GM19397 (cell line): ENCODE measurements around the gene ARAP1.

Source experiments
- ATAC-seq: cut with Tn5 transposase; IDR thresholded peaks from one replicate; pipeline ENCODE4 v1.9.1; 2021; ENCODE audit warnings: mild to moderate bottlenecking, moderate library complexity; ENCODE audit not compliant: unreplicated experiment

ARAP1 gene

DNA sequence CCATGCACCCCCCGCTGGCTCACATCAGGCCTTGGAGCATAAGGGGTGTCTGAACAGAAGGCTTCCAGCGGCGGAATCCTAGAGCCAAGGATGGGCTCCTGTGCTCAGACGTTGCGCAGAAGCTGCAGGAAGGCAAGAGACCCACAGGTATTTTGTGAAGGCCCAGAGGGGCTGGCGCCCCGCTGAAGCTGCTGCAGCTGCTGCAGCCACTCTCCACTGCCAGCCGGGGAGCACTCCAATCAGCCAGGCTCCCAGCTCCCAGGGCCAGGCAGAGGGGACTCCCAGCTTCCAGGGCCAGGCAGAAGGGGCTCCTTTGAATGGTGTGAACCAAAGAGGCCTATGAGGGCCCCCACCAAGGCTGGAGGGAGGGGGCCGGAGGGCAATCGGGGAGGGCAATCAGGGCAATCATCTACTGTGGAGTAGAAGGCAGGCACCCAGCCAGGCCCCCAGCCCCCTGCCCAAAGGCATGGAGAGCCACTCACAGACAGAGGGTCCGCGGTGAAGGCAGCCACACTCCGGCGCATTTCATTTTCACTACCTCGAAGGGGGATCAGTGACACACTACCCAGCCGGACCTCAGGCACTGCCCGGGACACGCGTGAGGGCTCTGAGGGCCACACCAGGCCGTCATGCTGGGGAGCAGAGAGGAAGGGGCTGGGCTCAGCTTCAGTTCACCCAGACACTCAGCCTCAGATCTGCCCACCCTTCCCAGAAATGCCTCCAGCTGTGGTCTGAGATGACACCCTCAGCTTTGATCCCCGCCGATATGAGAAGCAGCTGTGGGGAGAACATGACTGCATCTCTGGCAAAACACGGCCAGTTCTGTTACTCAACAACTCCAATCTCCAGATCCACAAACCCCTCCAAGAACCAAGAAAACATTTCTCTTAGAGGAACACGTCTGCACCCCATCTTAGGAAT, 66.4 kb downstream of the ARAP1 start:
- ATAC-seq: no peak

- ATAC-seq: no peak
Measured at GRCh38 chr11:72684236-72684912, 67.8 kb downstream of the ARAP1 start.

DNA sequence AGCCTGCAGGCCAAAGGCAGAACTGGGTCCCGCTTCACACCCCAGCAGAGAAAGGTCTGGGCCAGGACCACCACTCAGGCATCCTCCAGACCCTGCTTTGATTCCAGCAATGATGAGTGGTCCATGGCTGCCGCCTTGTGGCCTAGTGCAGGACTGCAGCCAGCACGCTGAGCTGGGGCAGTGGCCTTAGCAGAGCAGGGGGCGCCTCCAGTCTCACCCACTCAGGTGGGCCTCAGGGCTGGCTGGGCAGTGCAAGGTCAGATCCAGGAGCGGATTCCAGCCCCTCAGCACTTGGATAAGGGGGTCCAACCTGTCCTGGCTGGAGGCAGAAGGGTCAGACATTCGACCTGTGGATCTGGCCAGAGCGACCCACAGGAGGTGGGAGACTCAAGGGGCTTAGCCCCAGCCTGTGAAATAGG, 68.4 kb downstream of the ARAP1 start:
- no peak for ATAC-seq

- ATAC-seq: no peak
Measured at GRCh38 chr11:72682858-72683243, 69.4 kb downstream of the ARAP1 start.

GRCh38 chr11:72682238-72682857, 69.9 kb downstream of the ARAP1 start:
- ATAC-seq: no peak

DNA sequence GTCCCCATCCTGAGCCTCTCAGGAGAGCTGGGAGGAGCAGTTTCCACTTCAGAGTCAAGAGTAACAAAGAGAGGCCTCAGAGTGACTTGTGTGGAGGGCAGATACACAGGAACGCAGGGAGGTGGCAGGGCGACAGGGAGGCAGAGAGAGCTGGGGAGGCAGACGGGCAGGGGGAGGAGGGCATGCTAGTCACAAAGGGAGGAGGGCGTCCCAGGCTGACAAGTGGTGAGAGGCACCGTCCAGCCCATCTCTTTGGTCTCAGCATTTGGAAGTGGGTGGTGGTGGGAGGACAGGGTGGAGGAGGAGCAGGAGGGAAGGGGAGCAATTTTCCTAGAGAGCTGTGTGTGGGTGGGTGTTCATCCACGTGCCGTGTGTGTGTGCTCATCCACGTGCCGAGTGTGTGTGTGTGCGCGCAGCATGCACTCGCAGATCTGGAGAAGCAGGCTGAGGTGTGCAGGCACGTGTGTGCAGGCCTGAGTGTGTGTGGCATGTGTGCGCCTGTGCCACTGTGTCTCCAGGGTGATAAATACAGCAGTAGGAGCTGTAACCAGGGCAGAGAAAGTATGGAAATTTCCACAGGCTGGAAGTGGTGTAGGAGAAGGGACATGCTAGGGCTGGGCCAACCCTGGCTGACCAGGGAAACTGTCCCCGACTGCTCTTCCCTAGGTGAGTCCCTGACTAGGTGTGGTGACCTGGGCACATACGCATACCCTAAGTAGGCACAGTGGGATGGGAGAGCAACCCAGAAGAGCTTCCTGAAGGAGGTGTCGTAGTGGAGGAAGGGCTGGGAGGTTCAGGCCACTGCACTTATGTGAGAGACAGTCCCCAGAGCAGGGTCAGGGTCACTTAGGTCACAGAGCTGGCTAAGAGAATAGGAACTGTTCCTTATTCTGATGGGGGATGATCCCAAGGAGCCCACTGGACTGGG, 70.7 kb downstream of the ARAP1 start:
- ATAC-seq: no peak

- ATAC-seq: no peak
Measured at GRCh38 chr11:72680624-72681158, 71.5 kb downstream of the ARAP1 start.

DNA sequence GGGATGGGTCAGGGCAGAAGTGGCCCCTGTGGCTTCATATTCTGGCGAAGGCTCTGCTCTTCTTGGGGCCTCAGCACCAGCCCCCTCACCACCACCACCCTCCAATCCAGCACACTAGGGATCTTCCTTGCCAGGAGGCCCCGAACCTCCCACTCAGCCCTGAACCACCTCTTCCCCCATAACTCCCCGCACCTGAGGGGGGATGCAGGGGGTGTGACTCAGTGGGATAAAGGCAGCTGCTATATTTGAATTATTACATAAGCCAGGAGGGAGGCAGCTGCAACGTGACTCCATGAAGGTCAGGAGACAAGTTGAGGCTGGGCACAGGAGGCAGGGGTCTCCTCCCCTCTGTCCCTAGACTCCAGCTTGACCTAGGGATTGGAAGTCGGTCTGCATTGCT, 72.3 kb downstream of the ARAP1 start:
- ATAC-seq: no peak

GRCh38 chr11:72678524-72678923, 73.7 kb downstream of the ARAP1 start:
- ATAC-seq: no peak

DNA sequence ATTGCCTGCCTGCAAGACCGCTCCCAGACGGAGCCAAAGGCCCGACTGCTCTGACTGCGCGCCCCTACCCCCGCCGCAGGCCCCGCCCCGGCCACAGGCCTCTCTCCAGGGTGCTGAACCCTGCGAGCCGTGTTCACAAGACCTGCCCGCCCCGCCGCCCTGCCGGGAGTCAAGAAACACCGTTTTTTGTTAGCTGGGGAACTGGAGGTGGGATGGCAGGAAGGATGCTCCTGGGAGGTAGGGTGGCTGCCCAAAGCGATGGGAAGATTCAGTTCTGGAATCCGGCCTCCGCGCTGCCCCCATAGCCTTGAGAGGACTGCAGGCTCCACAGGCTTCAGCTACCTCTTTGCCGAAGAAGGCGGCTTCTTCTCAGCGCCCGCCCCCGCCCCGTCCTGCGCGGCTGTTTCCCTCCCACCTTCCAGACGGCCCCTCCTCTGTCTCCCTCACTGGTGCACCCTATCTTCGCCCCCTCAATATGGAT, 75.3 kb downstream of the ARAP1 start:
- no peak for ATAC-seq

DNA sequence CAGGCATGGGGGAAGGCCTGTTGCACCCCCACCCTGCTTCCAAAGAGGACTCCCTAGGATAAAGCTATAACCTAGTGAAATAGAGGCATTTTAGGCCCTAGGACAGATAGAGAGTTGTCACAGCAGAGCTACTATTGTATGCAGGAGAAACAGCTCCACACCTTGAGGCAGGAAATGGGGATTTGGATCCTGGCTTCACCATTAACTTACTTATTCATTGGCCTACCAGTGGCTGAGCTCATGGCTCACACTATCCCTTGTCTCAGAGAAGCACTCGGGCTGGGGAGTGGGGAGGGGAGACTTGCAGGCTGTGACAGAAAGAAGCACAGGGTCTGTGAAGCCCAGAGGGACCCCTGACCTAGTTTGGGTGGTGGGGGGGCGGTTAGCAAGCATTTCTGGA, 77.0 kb downstream of the ARAP1 start:
- ATAC-seq: no peak

GRCh38 chr11:72673943-72674828, 78.0 kb downstream of the ARAP1 start, which contains the start of gene PDE2A:
Gene PDE2A (minus strand): TSS chr11:72674422. CDS start chr11:72674207, 215 bp downstream.
- no peak for ATAC-seq

DNA sequence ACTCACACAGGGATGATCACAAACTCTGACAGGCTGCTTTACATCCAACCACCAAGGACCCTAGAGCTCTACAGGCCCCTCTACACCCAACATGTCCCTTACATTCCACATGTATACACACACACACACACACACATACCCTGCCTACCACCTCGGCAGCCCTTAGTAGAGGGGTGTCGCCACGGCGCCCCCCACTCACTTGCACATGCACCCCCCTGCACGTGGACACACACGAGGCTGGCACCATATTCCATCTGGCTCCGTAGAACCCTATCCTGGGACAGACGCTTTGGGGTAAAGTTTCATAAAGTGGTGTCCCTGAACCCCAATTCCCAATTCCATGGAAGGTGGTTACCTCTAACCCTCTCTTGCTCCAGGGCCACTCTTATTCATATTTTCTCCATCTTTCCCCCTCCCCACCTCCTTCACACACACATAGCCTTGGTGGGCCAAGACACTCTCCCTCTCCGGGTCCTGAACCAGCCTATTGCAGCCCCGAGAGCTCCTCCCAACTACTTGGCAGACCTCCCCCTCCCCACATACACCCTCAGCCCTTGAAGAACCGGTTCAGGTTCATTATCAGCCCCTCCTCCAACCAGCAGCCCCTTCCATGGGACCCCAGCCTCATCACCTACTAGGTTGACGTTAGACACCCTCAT, 78.8 kb downstream of the ARAP1 start:
- ATAC-seq: no peak

- no peak for ATAC-seq
Measured at GRCh38 chr11:72672597-72673238, 79.5 kb downstream of the ARAP1 start.

DNA sequence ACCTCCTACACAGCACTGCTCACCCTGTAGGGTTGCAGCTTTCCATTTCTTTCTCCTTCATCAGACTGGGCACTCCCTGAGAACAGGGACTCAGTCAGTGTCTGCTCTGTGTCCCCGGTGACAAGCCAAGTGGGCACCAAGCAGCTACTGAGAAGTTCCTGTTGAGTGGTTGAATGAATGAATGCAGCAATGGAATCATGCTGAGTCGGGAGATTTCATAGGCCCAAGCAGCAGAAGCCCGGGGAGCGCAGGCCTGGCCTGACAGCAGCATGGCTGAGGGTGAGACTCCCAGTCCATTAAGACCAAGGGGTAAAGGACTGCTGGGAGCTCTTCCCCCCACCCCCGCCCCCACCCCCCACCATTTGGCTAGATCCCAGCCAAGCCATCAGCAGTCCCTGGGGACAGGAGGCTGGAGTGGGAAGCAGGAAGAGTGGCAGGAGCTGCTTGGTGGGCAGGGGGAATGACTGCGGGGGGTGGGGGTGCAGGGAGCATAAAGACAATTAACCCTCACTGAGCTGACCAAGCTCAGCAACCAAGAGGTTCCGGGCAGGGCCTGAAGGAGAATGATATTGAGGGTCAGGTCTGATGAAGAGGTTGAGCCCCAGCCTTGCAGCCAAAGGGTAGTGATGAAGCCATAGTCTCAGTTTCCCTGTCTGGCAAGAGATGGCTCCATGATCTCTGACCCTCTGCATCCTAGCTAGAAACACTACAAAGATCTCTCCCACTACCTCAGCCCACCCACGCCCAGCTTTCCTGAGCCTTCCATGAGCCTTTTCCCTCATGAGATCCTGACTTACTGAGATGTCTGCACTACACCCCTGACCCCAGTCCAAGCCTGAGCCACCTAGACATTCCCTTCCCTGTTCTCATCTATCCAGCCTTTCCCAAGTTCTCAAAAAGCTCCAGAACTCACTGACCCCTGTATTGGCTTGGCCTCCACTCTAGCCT, 80.8 kb downstream of the ARAP1 start:
- no peak for ATAC-seq

- no peak for ATAC-seq
Measured at GRCh38 chr11:72670041-72670440, 82.2 kb downstream of the ARAP1 start.

DNA sequence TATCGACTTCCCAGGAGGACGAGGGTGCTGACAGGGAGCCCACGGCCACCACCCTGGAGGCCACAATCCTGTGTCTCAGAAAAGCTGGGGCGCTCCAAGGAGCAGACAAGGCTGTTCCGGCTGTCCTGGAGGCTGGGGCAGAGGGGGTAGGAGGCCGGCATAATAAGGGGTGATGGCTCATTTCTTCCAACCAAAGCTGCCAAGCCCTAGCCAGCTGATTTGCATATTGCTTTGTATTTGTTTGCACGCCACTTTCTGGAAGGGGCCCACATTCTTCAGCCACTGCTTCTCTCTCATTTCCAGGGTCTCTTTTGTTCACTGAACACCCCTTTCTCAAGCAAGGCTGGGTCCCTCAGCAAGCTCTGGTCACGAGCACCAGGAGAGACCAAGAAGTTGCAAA, 82.7 kb downstream of the ARAP1 start:
- ATAC-seq: no peak
